Stimulated activated naive CD8-positive, alpha-beta T cell treated with anti-CD3 and anti-CD28 coated beads, Interleukin-15, Interleukin-2, amounts not matched to agents 100 U/mL and 50 U/mL, for 24 hours (primary cell): ENCODE results near the gene TAS2R10.
"Not testable (repeated sequence)": the region's sequence is repeated elsewhere in the genome, so short reads cannot be mapped to it uniquely, and the experiment has no call there.

ENCODE experiments used
- ATAC-seq: fragments of 150-1000 bp; cut with Tn5 transposase; one replicate; pipeline ENCODE4 v1.10.0; 2021
- DNase-seq: peaks from one replicate; pipeline ENCODE4 v3.0.0; 2021

Gene TAS2R10

DNA sequence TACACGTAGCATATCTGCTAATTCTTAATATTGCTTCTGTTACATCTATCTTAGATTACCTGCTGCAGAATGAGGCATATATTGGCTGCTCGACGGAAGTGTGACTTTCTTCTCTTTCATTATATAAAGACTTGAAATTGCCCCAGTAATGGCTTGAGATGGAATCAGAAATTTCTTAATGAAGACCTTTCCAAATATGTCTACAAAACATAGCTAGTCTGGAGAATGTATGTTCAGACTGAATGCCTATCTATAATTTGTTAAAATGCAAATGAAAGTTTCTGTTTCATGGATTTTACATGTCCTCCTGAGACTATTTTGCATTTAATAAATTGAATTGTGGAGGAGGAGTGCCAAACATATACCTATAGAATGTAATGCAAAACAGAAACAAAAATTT, at the start of gene TAS2R10:
Gene TAS2R10 (minus strand): TSS at position 101 of the 400 bp plus-strand sequence. CDS start 89 bp downstream, at position 12.
- DNase-seq (no peak), ATAC-seq (no peak)

GRCh38 chr12:10873378-10873777, 47.2 kb upstream of the TAS2R10 start:
- ATAC-seq (no peak), DNase-seq (no peak)

- no peak for ATAC-seq
- DNase-seq = no peak
Observed at GRCh38 chr12:10867381-10867780, 41.2 kb upstream of the TAS2R10 start.

DNA sequence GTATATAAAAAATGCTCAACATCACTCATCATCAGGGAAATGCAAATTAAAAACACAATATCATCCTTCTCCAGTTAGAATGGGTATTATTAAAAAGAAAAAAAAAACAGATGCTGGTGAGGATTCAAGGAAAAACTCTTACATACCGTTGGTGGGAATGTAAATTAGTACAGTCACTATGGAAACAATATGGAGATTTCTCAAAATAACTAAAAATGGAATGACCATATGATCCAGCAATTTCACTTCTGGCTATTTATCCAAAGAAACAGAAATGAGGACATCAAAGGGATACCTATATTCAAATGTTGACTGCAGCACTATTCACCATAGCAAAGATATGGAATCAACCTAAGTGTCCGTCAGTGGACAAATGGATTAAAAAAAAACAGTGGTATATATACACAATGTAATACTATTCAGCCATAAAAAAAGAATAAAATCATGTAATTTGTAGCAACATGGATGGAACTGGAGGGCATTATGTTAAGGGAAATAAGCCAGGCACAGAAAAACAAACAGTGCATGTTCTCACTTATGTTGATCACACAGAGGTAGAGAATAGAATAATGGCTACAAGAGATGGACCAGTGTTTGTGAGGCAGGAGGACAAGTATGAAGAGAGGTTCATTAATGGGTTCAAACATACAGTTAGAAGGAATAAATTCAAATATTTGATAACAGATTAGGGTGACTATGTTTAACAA, 37.5 kb upstream of the TAS2R10 start:
- ATAC-seq = no peak

GRCh38 chr12:10861366-10861765, 35.2 kb upstream of the TAS2R10 start:
- ATAC-seq (no peak), DNase-seq (no peak)

More for the DNA sequence above, 37.5 kb upstream of the TAS2R10 start:
- no peak for DNase-seq

GRCh38 chr12:10855807-10856206, 29.6 kb upstream of the TAS2R10 start:
- ATAC-seq = no peak
- no peak for DNase-seq

- no peak for DNase-seq
Observed at GRCh38 chr12:10853776-10854175, 27.6 kb upstream of the TAS2R10 start.

GRCh38 chr12:10851243-10851858, 25.2 kb upstream of the TAS2R10 start:
- ATAC-seq = peak; percentile 51
- DNase-seq = no peak

More at GRCh38 chr12:10853776-10854175, 27.6 kb upstream of the TAS2R10 start:
- no peak for ATAC-seq

- DNase-seq (no peak), ATAC-seq (no peak)
Observed at GRCh38 chr12:10849425-10849878, 23.3 kb upstream of the TAS2R10 start, which contains the start of gene PRR4. Gene PRR4 (minus strand): TSS chr12:10849475. CDS start chr12:10849437, 38 bp downstream.

GRCh38 chr12:10847744-10848143, 21.6 kb upstream of the TAS2R10 start:
- DNase-seq (no peak), ATAC-seq (no peak)

DNA sequence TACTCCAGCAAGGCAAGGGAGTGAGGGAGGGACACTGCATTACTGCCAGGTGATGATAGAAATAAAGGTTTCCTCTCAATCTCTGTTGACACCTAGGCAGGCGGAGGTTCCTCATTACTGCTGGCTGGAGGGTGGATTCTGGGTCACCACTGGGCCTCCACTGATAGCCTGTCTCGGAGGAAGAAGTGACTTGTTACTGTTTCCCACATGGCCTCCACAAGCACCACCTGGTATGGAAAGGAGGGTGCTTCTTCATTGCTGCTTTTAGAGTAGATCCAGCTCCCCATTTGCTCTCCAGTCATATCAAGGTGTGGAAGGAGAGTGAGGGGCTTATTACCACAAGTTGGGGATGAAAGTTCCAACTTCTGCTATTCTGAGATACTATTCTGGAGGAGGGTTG, 16.7 kb upstream of the TAS2R10 start:
- no peak for ATAC-seq

DNA sequence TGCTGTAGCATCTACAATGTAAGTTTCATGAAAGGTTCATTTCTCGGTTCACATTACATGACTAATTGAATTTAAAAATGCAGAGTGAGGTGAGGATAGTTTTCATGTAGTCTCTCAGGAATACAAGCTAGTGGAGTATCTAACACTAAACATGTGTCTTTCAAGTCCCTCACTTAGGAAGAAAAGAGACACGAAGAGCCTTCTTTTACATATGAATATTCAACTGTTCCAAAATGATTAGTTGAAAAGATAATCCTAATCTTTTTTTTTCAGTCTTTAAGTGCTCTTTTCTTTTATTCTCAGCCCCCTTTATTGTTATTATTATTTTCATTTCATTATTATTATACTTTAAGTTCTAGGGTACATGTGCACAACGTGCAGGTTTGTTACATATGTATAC, 12.3 kb upstream of the TAS2R10 start:
- DNase-seq (no peak), ATAC-seq (no peak)

More for the DNA sequence above, 16.7 kb upstream of the TAS2R10 start:
- DNase-seq = no peak

DNA sequence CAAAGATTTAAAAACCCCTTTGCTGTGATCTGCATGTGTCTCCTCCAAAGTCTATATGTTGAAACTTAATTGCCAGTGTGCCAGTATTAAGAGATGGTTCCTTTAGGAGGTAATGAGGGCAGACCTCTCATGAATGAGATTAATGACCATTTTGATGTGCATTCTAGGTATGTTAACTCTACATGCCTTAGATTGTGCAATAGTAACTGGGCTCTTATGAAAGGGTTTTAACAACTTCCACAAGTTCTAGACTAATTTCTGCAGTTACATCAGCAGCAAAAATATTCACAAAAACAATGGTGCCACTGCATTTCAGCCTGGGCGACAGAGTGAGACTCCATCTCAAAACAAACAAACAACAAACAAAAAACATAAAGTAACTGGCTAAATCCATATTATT, 3.8 kb upstream of the TAS2R10 start:
- ATAC-seq = no peak
- no peak for DNase-seq

- ATAC-seq (no peak), DNase-seq (no peak)
Observed at GRCh38 chr12:10824957-10825356, 1.2 kb downstream of the TAS2R10 start.

DNA sequence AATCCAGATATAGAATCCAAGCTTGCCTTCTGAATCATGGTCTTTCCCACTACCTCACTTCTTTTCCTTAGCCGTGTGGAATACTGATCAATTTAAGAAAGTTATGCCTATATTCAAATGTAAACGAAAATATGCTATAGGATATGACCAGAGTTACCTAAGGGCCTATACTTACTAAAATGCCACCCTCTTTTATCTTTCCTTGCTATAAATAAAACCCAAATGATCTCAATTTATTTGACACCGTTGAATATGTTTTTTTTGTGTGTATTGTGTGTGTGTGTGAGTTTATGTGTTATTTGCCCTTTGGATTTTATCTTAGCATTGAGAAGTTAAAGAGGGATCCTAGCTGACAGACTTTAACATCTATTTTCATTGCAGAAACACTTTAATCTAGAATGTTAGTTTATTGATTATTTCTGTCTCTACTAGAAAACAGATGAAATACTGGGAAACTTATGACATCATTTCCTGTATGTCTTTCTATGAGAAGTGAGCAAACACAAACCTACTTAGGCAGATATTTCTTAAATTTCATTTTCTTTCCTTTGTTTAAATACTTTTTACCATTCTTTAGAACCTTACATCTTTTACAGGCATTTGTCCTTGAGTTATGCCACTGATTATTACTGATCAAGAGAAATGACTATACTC, 14.1 kb downstream of the TAS2R10 start:
- ATAC-seq (no peak), DNase-seq (no peak)

GRCh38 chr12:10810068-10810467, 16.1 kb downstream of the TAS2R10 start, which contains the start of gene TAS2R9:
Gene TAS2R9 (minus strand): TSS chr12:10810168. CDS start chr12:10810075, 93 bp downstream.
- no peak for ATAC-seq
- no peak for DNase-seq

- no peak for ATAC-seq
- no peak for DNase-seq
Observed at GRCh38 chr12:10807186-10807585, 19.0 kb downstream of the TAS2R10 start, which contains the start of gene TAS2R8. Gene TAS2R8 (minus strand): TSS chr12:10807286. CDS start chr12:10806980, 306 bp downstream.

DNA sequence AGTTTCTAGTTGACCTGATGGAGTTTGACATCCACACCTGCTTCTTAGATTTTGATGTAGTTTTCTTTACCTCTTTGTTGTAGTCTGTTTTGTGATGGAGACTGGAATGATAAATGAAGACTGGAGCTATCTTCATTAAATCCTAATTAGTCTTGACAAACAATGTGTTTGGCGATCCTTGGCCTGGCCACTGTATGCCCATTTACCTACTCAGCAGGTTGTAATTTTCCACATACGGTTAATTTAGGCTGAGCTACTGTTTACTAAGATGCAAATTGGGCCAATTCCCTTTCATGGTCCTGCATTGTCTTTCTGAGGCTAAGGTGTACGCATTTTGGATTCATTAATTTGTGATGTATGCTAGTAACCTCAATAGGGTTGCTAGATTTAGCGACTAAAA, 23.6 kb downstream of the TAS2R10 start, which contains the start of gene TAS2R7:
Gene TAS2R7 (minus strand): TSS at position 41 of the 400 bp plus-strand sequence. CDS start 57 bp downstream, outside the sequence.
- DNase-seq (no peak), ATAC-seq (no peak)

- ATAC-seq (no peak), DNase-seq (no peak)
Observed at GRCh38 chr12:10801741-10802140, 24.4 kb downstream of the TAS2R10 start.

- ATAC-seq (no peak), DNase-seq (no peak)
Observed at GRCh38 chr12:10794222-10794621, 31.9 kb downstream of the TAS2R10 start.

- not testable (repeated sequence) for ATAC-seq, DNase-seq
Observed at GRCh38 chr12:10791769-10792168, 34.4 kb downstream of the TAS2R10 start.

- DNase-seq (no peak), ATAC-seq (no peak)
Observed at GRCh38 chr12:10783252-10783651, 42.9 kb downstream of the TAS2R10 start.

GRCh38 chr12:10779103-10779502, 47.1 kb downstream of the TAS2R10 start:
- ATAC-seq = no peak
- DNase-seq = no peak
